ENCODE results near the gene FTSJ3. TPM values are rescaled to one million over a fixed set of nuclear protein-coding genes. Genes with fewer than 3 reads are reported as not detected.
A peak's percentile ranks its signal among the peaks of the same experiment; 100 is the strongest.

The FTSJ3 gene
- total and polyA plus RNA-seq, 2 experiments from 2014 or later: 29.2 to 61.5 TPM

DNA sequence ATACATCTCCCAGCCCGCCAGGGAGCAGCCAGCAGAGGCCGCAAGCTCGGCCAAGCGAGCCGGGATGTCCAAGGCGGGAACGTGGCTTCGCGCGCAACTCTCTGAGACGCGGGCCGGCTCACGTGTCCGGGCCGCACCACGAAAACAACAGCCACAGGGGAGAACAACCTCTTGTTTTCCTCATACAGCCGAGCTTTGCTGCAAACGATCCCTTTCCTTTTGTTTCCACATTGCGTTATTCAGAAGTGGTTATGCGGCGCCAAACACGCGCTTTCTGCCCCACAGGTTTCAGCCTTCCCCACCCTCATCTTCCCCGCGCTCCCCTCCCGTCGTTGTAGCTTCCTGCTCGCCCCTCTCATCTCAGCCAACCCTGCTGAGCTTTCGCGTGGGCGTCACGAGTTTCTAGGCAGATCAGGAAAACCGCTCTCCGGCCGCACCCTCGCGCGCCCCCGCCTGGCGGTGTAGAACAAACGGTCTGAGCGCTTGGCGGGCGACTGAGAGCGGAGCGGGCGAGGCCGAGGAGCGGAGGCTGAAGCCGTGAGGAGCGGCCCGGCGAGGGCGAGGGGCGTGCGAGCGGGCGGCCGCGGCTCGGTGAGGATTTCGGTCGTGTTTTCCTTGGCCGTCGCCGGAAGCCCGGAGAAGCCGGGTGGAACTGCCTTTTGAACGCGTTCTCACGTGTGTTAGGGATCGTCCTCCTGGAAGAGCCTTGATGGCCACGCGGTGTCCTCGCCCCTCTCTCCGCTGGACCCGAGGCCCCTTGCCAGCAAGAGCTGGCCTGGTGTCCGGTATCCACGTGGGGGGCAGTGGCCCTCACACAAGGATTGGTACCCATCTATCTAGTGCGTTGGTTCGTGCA, 21.6 kb upstream of the FTSJ3 start (continued):
- TF ChIP-seq, protein P1, sequence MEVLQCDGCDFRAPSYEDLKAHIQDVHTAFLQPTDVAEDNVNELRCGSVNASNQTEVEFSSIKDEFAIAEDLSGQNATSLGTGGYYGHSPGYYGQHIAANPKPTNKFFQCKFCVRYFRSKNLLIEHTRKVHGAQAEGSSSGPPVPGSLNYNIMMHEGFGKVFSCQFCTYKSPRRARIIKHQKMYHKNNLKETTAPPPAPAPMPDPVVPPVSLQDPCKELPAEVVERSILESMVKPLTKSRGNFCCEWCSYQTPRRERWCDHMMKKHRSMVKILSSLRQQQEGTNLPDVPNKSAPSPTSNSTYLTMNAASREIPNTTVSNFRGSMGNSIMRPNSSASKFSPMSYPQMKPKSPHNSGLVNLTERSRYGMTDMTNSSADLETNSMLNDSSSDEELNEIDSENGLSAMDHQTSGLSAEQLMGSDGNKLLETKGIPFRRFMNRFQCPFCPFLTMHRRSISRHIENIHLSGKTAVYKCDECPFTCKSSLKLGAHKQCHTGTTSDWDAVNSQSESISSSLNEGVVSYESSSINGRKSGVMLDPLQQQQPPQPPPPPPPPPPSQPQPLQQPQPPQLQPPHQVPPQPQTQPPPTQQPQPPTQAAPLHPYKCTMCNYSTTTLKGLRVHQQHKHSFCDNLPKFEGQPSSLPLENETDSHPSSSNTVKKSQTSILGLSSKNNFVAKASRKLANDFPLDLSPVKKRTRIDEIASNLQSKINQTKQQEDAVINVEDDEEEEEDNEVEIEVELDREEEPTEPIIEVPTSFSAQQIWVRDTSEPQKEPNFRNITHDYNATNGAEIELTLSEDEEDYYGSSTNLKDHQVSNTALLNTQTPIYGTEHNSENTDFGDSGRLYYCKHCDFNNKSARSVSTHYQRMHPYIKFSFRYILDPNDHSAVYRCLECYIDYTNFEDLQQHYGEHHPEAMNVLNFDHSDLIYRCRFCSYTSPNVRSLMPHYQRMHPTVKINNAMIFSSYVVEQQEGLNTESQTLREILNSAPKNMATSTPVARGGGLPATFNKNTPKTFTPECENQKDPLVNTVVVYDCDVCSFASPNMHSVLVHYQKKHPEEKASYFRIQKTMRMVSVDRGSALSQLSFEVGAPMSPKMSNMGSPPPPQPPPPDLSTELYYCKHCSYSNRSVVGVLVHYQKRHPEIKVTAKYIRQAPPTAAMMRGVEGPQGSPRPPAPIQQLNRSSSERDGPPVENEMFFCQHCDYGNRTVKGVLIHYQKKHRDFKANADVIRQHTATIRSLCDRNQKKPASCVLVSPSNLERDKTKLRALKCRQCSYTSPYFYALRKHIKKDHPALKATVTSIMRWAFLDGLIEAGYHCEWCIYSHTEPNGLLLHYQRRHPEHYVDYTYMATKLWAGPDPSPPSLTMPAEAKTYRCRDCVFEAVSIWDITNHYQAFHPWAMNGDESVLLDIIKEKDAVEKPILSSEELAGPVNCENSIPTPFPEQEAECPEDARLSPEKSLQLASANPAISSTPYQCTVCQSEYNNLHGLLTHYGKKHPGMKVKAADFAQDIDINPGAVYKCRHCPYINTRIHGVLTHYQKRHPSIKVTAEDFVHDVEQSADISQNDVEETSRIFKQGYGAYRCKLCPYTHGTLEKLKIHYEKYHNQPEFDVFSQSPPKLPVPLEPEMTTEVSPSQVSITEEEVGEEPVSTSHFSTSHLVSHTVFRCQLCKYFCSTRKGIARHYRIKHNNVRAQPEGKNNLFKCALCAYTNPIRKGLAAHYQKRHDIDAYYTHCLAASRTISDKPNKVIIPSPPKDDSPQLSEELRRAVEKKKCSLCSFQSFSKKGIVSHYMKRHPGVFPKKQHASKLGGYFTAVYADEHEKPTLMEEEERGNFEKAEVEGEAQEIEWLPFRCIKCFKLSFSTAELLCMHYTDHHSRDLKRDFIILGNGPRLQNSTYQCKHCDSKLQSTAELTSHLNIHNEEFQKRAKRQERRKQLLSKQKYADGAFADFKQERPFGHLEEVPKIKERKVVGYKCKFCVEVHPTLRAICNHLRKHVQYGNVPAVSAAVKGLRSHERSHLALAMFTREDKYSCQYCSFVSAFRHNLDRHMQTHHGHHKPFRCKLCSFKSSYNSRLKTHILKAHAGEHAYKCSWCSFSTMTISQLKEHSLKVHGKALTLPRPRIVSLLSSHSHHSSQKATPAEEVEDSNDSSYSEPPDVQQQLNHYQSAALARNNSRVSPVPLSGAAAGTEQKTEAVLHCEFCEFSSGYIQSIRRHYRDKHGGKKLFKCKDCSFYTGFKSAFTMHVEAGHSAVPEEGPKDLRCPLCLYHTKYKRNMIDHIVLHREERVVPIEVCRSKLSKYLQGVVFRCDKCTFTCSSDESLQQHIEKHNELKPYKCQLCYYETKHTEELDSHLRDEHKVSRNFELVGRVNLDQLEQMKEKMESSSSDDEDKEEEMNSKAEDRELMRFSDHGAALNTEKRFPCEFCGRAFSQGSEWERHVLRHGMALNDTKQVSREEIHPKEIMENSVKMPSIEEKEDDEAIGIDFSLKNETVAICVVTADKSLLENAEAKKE (CRISPR knock-in tag; IDR thresholded peaks at IDR 0.05): no peak
- TF ChIP-seq ETS1 (IDR thresholded peaks at IDR 0.05) (no peak), EZH2phosphoT487 (IDR thresholded peaks at IDR 0.05; ENCODE audit: unreplicated experiment) (no peak), STAT1 (IDR thresholded peaks at IDR 0.05; ENCODE audit: unreplicated experiment) (no peak), ZNF331 (CRISPR knock-in tag; IDR thresholded peaks at IDR 0.05; ENCODE audit: low read depth) (0 out of 2 replicates have a peak, but pooled peaks have one; percentile 23), JUNB (IDR thresholded peaks at IDR 0.05; ENCODE audit: unreplicated experiment) (no peak)
